SK-N-SH (cell line): Measurements from ENCODE around the gene ABCC2.

ENCODE experiments used
- ELF1 ChIP-seq: IDR thresholded peaks from 2 replicates; pipeline ENCODE4 v1.4.0; 2012
- RXRA ChIP-seq: IDR thresholded peaks from 2 replicates; pipeline ENCODE4 v1.4.0; 2012; ENCODE audit warnings: low read depth, mild to moderate bottlenecking, borderline replicate concordance
- TCF12 ChIP-seq: IDR thresholded peaks from 2 replicates; pipeline ENCODE4 v1.4.0; 2012
- TF ChIP-seq, protein P1 (sequence below): fragments of 200-600 bp; sonication (generic); IDR thresholded peaks from 2 replicates; pipeline ENCODE4 v1.6.1; 2017; ENCODE audit warnings: antibody characterized with exemption, mild to moderate bottlenecking, moderate library complexity

DNA sequence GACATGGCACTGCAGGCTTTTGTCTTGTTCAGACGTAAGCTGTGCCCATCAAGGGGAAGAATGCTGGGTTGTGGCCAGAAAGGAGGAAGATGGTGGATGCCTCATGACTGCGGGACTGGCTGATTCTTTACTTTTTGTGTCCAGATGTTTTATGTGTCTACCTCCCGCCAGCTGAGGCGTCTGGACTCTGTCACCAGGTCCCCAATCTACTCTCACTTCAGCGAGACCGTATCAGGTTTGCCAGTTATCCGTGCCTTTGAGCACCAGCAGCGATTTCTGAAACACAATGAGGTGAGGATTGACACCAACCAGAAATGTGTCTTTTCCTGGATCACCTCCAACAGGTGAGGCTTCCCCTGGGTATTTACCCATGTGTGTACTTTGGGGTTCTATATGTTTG lies 53.5 kb downstream of the ABCC2 start:
- TF ChIP-seq RXRA = no peak
- TF ChIP-seq, protein P1, sequence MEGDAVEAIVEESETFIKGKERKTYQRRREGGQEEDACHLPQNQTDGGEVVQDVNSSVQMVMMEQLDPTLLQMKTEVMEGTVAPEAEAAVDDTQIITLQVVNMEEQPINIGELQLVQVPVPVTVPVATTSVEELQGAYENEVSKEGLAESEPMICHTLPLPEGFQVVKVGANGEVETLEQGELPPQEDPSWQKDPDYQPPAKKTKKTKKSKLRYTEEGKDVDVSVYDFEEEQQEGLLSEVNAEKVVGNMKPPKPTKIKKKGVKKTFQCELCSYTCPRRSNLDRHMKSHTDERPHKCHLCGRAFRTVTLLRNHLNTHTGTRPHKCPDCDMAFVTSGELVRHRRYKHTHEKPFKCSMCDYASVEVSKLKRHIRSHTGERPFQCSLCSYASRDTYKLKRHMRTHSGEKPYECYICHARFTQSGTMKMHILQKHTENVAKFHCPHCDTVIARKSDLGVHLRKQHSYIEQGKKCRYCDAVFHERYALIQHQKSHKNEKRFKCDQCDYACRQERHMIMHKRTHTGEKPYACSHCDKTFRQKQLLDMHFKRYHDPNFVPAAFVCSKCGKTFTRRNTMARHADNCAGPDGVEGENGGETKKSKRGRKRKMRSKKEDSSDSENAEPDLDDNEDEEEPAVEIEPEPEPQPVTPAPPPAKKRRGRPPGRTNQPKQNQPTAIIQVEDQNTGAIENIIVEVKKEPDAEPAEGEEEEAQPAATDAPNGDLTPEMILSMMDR = no peak
- TF ChIP-seq ELF1 = no peak
- TF ChIP-seq TCF12 = no peak
